Activated CD4-positive, alpha-beta T cell treated with anti-CD3 and anti-CD28 coated beads, Interleukin-2, amount 50 U/mL, for 1 hour (primary cell): ENCODE data around the gene C6orf118.

ENCODE experiments used
- DNase-seq: peaks from one replicate; pipeline ENCODE4 v3.0.0-alpha.2; 2020

Gene C6orf118

DNA sequence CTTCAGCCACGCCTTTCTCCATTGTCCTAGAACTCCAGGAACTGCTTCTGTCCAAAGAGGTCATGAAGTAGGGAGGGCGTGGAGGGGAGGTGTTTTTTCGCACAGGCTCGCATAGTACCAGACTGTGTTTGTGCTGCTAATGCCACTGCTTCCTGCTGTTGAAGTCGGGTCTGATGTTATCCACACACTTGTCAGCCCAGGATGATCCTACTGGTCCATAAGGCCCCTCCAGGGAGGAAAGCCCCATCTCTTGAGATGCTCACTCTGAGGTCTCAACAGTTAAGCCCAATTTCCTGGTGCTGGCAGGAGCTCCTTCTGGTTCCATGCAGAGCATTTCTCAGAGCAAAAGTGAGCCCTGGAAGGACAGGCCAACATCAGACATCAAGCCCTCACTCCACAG, 65.6 kb downstream of the C6orf118 start:
- DNase-seq: no peak

GRCh38 chr6:165236326-165236725, 73.1 kb downstream of the C6orf118 start:
- DNase-seq: no peak

DNA sequence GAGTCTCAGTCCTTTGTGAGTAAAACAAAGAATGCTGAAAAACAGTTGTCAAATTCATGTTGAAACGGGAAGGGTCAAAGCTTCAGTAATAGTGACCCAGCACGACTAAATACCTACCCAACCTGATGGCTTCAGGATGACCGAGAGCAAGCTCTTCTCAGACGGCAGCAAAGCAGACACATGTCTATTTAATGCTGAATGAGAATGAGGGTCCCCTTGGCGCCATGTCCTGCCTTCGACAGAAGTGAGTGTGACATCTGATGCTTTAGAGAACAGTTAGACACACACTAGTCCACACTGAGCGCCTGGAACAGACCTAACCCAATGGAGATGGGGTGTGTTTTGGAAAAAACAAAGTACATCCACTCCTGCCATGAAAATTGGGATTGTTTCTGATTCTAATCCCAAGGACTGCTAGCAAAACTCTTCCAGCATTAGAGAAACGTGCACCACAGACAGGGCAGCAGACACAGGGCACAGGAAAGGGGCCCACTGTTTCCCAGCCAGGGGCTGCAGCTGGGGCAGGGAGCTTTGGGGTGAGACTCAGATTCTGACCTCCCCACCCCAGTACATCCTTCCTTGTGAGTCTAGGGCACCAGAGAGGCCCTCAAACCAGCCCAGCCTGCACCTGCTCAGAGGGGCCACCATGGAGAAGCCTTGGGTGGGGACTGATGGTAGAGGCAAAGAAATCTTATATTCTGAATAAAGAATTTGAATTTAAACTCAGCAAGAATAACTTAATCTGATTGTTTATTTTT, 76.5 kb downstream of the C6orf118 start:
- no peak for DNase-seq

- DNase-seq: no peak
These were observed 77.5 kb downstream of the C6orf118 start for GRCh38 chr6:165231581-165232561.

DNA sequence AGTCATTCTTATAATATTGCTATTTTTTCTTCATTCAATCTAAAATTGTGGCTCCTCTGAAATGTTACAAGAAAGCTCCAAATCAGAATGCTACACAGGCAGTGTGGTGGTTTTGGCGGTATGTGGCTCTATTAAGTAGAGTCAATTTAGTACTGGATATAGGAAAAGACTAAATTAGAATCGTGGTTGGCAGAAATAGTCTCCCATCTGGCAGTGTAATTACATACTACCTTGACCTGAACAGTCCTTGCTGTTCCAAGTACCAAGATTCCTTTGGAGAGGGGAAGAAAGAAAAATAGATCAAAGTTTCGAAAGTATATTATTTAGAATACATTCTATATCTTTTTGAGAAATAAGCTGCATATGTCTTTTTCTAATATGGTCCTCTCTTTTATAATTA, 78.2 kb downstream of the C6orf118 start:
- no peak for DNase-seq
